HEK293 (cell line): ENCODE data around the gene TMEM184A.

ENCODE experiments used
- MYNN ChIP-seq: fragments of 450-650 bp; formaldehyde crosslinking; IDR thresholded peaks from 2 replicates; pipeline ENCODE4 v1.5.1; 2016; ENCODE audit warnings: missing biosample characterization, missing genetic modification characterization, borderline replicate concordance
- TF ChIP-seq, protein P1 (sequence below): fragments of 450-650 bp; formaldehyde crosslinking; IDR thresholded peaks from 2 replicates; pipeline ENCODE4 v1.5.1; 2016; ENCODE audit warnings: missing biosample characterization, missing genetic modification characterization
- TF ChIP-seq, protein P2 (sequence below): fragments of 450-650 bp; formaldehyde crosslinking; IDR thresholded peaks from 2 replicates; pipeline ENCODE4 v1.5.1; 2016; ENCODE audit warnings: missing biosample characterization, missing genetic modification characterization

DNA sequence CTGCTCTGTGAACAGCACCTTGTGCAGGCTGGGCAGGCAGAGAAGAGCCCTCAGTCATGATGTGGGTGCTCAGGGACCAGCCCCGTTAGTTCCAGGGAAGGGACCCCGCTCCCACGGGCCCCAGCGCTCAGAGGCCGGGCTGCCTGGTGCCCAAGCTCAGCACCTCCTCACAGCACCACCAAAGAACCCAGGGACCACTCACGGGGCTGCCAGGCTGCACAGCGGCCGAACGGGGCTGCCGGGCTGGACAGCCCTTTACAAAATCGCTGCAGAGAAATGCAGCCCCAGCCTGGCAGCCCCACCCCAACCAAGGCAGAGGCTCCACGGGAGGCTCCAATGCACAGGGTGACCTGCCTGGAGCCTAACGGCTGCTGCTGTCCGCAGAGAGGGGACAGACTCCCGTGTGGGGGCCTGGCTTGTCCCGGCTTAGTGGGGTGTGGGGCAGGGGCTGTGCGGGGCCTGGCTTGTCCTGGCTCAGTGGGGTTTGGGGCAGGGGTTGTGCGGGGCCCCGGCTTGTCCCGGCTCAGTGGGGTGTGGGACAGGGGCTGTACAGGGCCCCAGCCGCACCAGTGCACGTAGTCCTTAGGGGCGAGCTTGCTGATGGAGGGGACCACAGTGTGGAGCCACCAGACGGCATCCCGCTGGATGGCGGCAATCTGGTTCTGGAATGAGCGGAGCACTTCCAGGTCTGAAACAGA is 61.0 kb downstream of the TMEM184A start:
- TF ChIP-seq, protein P1, sequence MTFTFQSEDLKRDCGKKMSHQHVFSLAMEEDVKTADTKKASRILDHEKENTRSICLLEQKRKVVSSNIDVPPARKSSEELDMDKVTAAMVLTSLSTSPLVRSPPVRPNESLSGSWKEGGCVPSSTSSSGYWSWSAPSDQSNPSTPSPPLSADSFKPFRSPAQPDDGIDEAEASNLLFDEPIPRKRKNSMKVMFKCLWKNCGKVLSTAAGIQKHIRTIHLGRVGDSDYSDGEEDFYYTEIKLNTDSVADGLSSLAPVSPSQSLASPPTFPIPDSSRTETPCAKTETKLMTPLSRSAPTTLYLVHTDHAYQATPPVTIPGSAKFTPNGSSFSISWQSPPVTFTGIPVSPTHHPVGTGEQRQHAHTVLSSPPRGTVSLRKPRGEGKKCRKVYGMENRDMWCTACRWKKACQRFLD (tag by site-specific recombination) = no peak
- TF ChIP-seq, protein P2, sequence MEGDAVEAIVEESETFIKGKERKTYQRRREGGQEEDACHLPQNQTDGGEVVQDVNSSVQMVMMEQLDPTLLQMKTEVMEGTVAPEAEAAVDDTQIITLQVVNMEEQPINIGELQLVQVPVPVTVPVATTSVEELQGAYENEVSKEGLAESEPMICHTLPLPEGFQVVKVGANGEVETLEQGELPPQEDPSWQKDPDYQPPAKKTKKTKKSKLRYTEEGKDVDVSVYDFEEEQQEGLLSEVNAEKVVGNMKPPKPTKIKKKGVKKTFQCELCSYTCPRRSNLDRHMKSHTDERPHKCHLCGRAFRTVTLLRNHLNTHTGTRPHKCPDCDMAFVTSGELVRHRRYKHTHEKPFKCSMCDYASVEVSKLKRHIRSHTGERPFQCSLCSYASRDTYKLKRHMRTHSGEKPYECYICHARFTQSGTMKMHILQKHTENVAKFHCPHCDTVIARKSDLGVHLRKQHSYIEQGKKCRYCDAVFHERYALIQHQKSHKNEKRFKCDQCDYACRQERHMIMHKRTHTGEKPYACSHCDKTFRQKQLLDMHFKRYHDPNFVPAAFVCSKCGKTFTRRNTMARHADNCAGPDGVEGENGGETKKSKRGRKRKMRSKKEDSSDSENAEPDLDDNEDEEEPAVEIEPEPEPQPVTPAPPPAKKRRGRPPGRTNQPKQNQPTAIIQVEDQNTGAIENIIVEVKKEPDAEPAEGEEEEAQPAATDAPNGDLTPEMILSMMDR (tag by site-specific recombination) = no peak
- no peak for TF ChIP-seq MYNN (tag by site-specific recombination)
